Keratinocyte (primary cell): ENCODE measurements around the gene PCDH15. TPM values are rescaled to one million over a fixed set of nuclear protein-coding genes. Genes with fewer than 3 reads are reported as not detected.

ENCODE experiments used
- DNase-seq: peaks from one replicate; pipeline ENCODE4 v3.0.0-alpha.2; 2011; ENCODE audit warnings: low read depth, missing footprints, low spot score
- FAIRE-seq: peaks from 2 replicates; lab custom pipeline; 2011; peaks lifted over from hg19 to GRCh38; lab: Jason Lieb, UNC
- H2AFZ ChIP-seq: 2 replicates; pipeline ENCODE4 v1.6.0; 2012; ENCODE audit warnings: low read length, control low read depth, inconsistent platforms; ENCODE audit not compliant: control insufficient read depth
- H3K27ac ChIP-seq: 2 replicates; pipeline ENCODE4 v1.5.1; 2011; ENCODE audit warnings: low read length; ENCODE audit not compliant: control insufficient read depth, insufficient read depth
- H3K27me3 ChIP-seq: 3 replicates; pipeline ENCODE4 v1.6.0; 2011; ENCODE audit warnings: low read length; ENCODE audit not compliant: control insufficient read depth, insufficient read depth; ENCODE audit errors: extremely low read depth
- H3K36me3 ChIP-seq, 2 experiments: 2 replicates in 1 of 2; 3 replicates in 1 of 2; pipeline ENCODE4 v1.5.1; 2011; ENCODE audit warnings: low read length in 2 of 2, mild to moderate bottlenecking in 1 of 2; ENCODE audit not compliant: control insufficient read depth in 2 of 2, insufficient read depth in 2 of 2; ENCODE audit errors: extremely low read depth in 1 of 2
- H3K4me1 ChIP-seq: 3 replicates; pipeline ENCODE4 v1.5.1; 2011; ENCODE audit warnings: low read length; ENCODE audit not compliant: control insufficient read depth, insufficient read depth; ENCODE audit errors: extremely low read depth
- H3K4me2 ChIP-seq: 3 replicates; pipeline ENCODE4 v1.6.0; 2011; ENCODE audit warnings: low read depth, low read length; ENCODE audit not compliant: control insufficient read depth, insufficient read depth; ENCODE audit errors: extremely low read depth
- H3K4me3 ChIP-seq, 3 experiments: fragments of 200-600 bp in 1 of 3; sonication (generic) in 1 of 3; 2 replicates in 2 of 3; 3 replicates in 1 of 3; pipeline ENCODE4 v1.5.1; 2011 to 2016; ENCODE audit warnings: low read length in 3 of 3, mild to moderate bottlenecking in 3 of 3, control low read depth in 2 of 3, inconsistent platforms in 1 of 3, low read depth in 1 of 3, mixed read lengths in 1 of 3, mixed run types in 1 of 3, moderate library complexity in 1 of 3; ENCODE audit not compliant: control insufficient read depth in 2 of 3, insufficient read depth in 2 of 3; ENCODE audit errors: extremely low read depth in 1 of 3
- H3K79me2 ChIP-seq: 2 replicates; pipeline ENCODE4 v1.6.0; 2012; ENCODE audit warnings: low read length; ENCODE audit not compliant: control insufficient read depth, insufficient read depth
- H3K9ac ChIP-seq: 3 replicates; pipeline ENCODE4 v1.6.0; 2011; ENCODE audit warnings: low read length; ENCODE audit not compliant: control insufficient read depth, insufficient read depth; ENCODE audit errors: extremely low read depth
- H3K9me1 ChIP-seq: 3 replicates; pipeline ENCODE4 v1.6.0; 2011; ENCODE audit warnings: low read length; ENCODE audit not compliant: control insufficient read depth, insufficient read depth; ENCODE audit errors: extremely low read depth
- H3K9me3 ChIP-seq: 2 replicates; pipeline ENCODE4 v1.5.1; 2012; ENCODE audit warnings: low read depth, low read length; ENCODE audit not compliant: control insufficient read depth
- H4K20me1 ChIP-seq: 3 replicates; pipeline ENCODE4 v1.6.0; 2011; ENCODE audit warnings: low read length; ENCODE audit not compliant: control insufficient read depth, insufficient read depth; ENCODE audit errors: extremely low read depth
- CTCF ChIP-seq, 3 experiments: IDR thresholded peaks in 1 of 3; conservative IDR thresholded peaks in 1 of 3; optimal IDR thresholded peaks in 1 of 3; 2 replicates in 2 of 3; 3 replicates in 1 of 3; pipeline versions ENCODE3 to v1.5.1; 2011; ENCODE audit warnings: low read length in 3 of 3, mild to moderate bottlenecking in 3 of 3, moderate library complexity in 2 of 3, control low read depth in 1 of 3, inconsistent platforms in 1 of 3; ENCODE audit not compliant: insufficient read depth in 2 of 3; ENCODE audit errors: extremely low read depth in 1 of 3
- EZH2 ChIP-seq: IDR thresholded peaks from one replicate; pipeline ENCODE4 v1.6.1; 2012; ENCODE audit warnings: inconsistent platforms, mild to moderate bottlenecking, low read length, moderate library complexity
- dilution Hi-C: fragments of 300-500 bp; cut with MboI; formaldehyde crosslinking; loops from one replicate; pipeline ENCODE4 v1.7.0; 2020; ENCODE audit warnings: low sequenced_read_pairs; ENCODE audit not compliant: extremely low pct_ligation_motif_present
- polyA plus RNA-seq, 5 experiments: library from polyadenylated mRNA; depleted of rRNA in 3 of 5; stranded (reverse) in 3 of 5; stranded (forward) in 1 of 5; unstranded in 1 of 5; fragments of >200 nt; gene quantifications; 1 replicate in 1 of 5; 2 replicates in 3 of 5; 3 replicates in 1 of 5; pipeline versions ENCODE4 v1.2.1 to v1.2.3, GENCODE V29; 2011 to 2012; ENCODE audit warnings: missing spikeins in 2 of 5, low read depth in 1 of 5, low replicate concordance in 1 of 5

PCDH15 gene
- polyA plus RNA-seq, 1 donor (not counting 4 experiments of a cell fraction or from before 2014, with no cell fraction given), result not detected

GRCh38 chr10:54653518-54653917, 147.5 kb downstream of the PCDH15 start:
- Histone ChIP-seq H3K9me1 (no peaks in the 10 kb centered on the region), H3K27me3 (no peaks in the 10 kb centered on the region), H2AFZ (no peak overlapping the region), H3K4me2 (no peak overlapping the region), H3K9me3 (no peaks in the 10 kb centered on the region), H3K79me2 (no peaks in the 10 kb centered on the region), H3K27ac (no peak overlapping the region), H3K36me3 (no peaks in the 10 kb centered on the region), H3K4me3 (no peak overlapping the region), H4K20me1 (no peaks in the 10 kb centered on the region), H3K4me1 (no peaks in the 10 kb centered on the region), H3K9ac (no peak overlapping the region)
- FAIRE-seq, result no peak
- no peak for DNase-seq
- TF ChIP-seq EZH2 (no peak), CTCF (optimal IDR thresholded peaks at IDR 0.05 in 1 of 3, IDR thresholded peaks at IDR 0.05 in 1 of 3, conservative IDR thresholded peaks at IDR 0.05 in 1 of 3; ENCODE audit: extremely low read depth in 1 of 3, insufficient read depth in 2 of 3, low read length in 3 of 3) (no peak)
- dilution Hi-C loops, result no loop called here

GRCh38 chr10:54650547-54650946, 150.5 kb downstream of the PCDH15 start:
- Histone ChIP-seq H3K9me3 (no peaks in the 10 kb centered on the region), H3K9ac (no peak overlapping the region), H3K36me3 (no peaks in the 10 kb centered on the region), H3K4me3 (no peak overlapping the region), H3K4me2 (no peak overlapping the region), H3K4me1 (no peaks in the 10 kb centered on the region), H3K79me2 (no peaks in the 10 kb centered on the region), H4K20me1 (no peaks in the 10 kb centered on the region), H3K27ac (no peak overlapping the region), H3K9me1 (no peaks in the 10 kb centered on the region), H3K27me3 (no peaks in the 10 kb centered on the region), H2AFZ (no peak overlapping the region)
- no peak for DNase-seq
- no peak for FAIRE-seq
- dilution Hi-C loops, result no loop called here
- TF ChIP-seq CTCF (optimal IDR thresholded peaks at IDR 0.05 in 1 of 3, IDR thresholded peaks at IDR 0.05 in 1 of 3, conservative IDR thresholded peaks at IDR 0.05 in 1 of 3; ENCODE audit: extremely low read depth in 1 of 3, insufficient read depth in 2 of 3, low read length in 3 of 3) (no peak), EZH2 (no peak)
